ENCODE measurements around the gene FPR1. TPM values are rescaled to one million over a fixed set of nuclear protein-coding genes. Genes with fewer than 3 reads are reported as not detected.
A peak's percentile ranks its signal among the peaks of the same experiment; 100 is the strongest.

Gene FPR1
- not detected in 2 replicates for total RNA-seq
- long read RNA-seq: 0 reads

GRCh38 chr19:51751655-51752054, at the start of gene FPR1:
TSS of gene FPR1 (minus strand) at chr19:51751878. CDS start at chr19:51746994, 4,884 bp downstream.
- Mint-ChIP-seq H3K27me3 (ENCODE audit: unreplicated experiment) (no peaks in the 10 kb centered on the region), H3K36me3 (ENCODE audit: unreplicated experiment) (no peaks in the 10 kb centered on the region), H3K27ac (ENCODE audit: unreplicated experiment) (no peak within 1 kb of the TSS), H3K4me1 (ENCODE audit: unreplicated experiment) (no peaks in the 10 kb centered on the region), H3K4me3 (ENCODE audit: unreplicated experiment) (no peak within 1 kb of the TSS), H3K9me3 (ENCODE audit: unreplicated experiment) (peaks cover 22% of the 10 kb centered on the region)
- no peak for TF ChIP-seq CTCF (IDR thresholded peaks at IDR 0.05)
- DNase-seq (ENCODE audit: extremely low spot score, unreplicated experiment): no peak

- no peaks in the 10 kb centered on the region for H3K27me3 Mint-ChIP-seq (ENCODE audit: unreplicated experiment)
- H3K36me3 Mint-ChIP-seq (ENCODE audit: unreplicated experiment): peaks cover 1% of the 10 kb centered on the region
- no peaks in the 10 kb centered on the region for H3K4me1 Mint-ChIP-seq (ENCODE audit: unreplicated experiment)
- DNase-seq (ENCODE audit: extremely low spot score, unreplicated experiment): no peak
- no peak overlapping the region for H3K27ac Mint-ChIP-seq (ENCODE audit: unreplicated experiment)
- H3K4me3 Mint-ChIP-seq (ENCODE audit: unreplicated experiment): no peak overlapping the region
- TF ChIP-seq CTCF (IDR thresholded peaks at IDR 0.05): no peak
- H3K9me3 Mint-ChIP-seq (ENCODE audit: unreplicated experiment): peaks cover 42% of the 10 kb centered on the region
Observed at GRCh38 chr19:51800473-51801244, 49.0 kb upstream of the FPR1 start.

GRCh38 chr19:51799774-51800472, 48.2 kb upstream of the FPR1 start:
- no peak for DNase-seq (ENCODE audit: extremely low spot score, unreplicated experiment)
- Mint-ChIP-seq H3K36me3 (ENCODE audit: unreplicated experiment) (peaks cover 1% of the 10 kb centered on the region), H3K9me3 (ENCODE audit: unreplicated experiment) (peaks cover 40% of the 10 kb centered on the region), H3K4me1 (ENCODE audit: unreplicated experiment) (no peaks in the 10 kb centered on the region), H3K27me3 (ENCODE audit: unreplicated experiment) (no peaks in the 10 kb centered on the region), H3K27ac (ENCODE audit: unreplicated experiment) (no peak overlapping the region), H3K4me3 (ENCODE audit: unreplicated experiment) (no peak overlapping the region)
- TF ChIP-seq CTCF (IDR thresholded peaks at IDR 0.05): no peak

GRCh38 chr19:51799034-51799773, 47.5 kb upstream of the FPR1 start:
- H3K4me1 Mint-ChIP-seq (ENCODE audit: unreplicated experiment): no peaks in the 10 kb centered on the region
- no peaks in the 10 kb centered on the region for H3K36me3 Mint-ChIP-seq (ENCODE audit: unreplicated experiment)
- no peaks in the 10 kb centered on the region for H3K27me3 Mint-ChIP-seq (ENCODE audit: unreplicated experiment)
- peaks cover 43% of the 10 kb centered on the region for H3K9me3 Mint-ChIP-seq (ENCODE audit: unreplicated experiment)
- DNase-seq (ENCODE audit: extremely low spot score, unreplicated experiment): no peak
- no peak for TF ChIP-seq CTCF (IDR thresholded peaks at IDR 0.05)
- H3K4me3 Mint-ChIP-seq (ENCODE audit: unreplicated experiment): no peak overlapping the region
- H3K27ac Mint-ChIP-seq (ENCODE audit: unreplicated experiment): peak overlapping the region; percentile 11

- H3K4me1 Mint-ChIP-seq (ENCODE audit: unreplicated experiment): no peaks in the 10 kb centered on the region
- H3K27me3 Mint-ChIP-seq (ENCODE audit: unreplicated experiment): no peaks in the 10 kb centered on the region
- peaks cover 41% of the 10 kb centered on the region for H3K9me3 Mint-ChIP-seq (ENCODE audit: unreplicated experiment)
- TF ChIP-seq CTCF (IDR thresholded peaks at IDR 0.05): no peak
- no peak for DNase-seq (ENCODE audit: extremely low spot score, unreplicated experiment)
- H3K27ac Mint-ChIP-seq (ENCODE audit: unreplicated experiment): no peak overlapping the region
- H3K36me3 Mint-ChIP-seq (ENCODE audit: unreplicated experiment): no peaks in the 10 kb centered on the region
- no peak overlapping the region for H3K4me3 Mint-ChIP-seq (ENCODE audit: unreplicated experiment)
Observed at GRCh38 chr19:51798062-51798461, 46.4 kb upstream of the FPR1 start.

Data from osteocyte (in vitro differentiated cells).